ENCODE measurements around the gene SPTSSB.

- TF ChIP-seq CTCF (IDR thresholded peaks at IDR 0.05) (no peak), POLR2A (IDR thresholded peaks at IDR 0.05) (no peak)
Observed at GRCh38 chr3:161393803-161394202, 22.5 kb upstream of the SPTSSB start.

Data from transverse colon (tissue), 3 donors.